HFF-Myc (cell line): ENCODE measurements around the gene SHISAL1.

Experiments
- DNase-seq: peaks from one replicate; pipeline ENCODE4 v3.0.0-alpha.2; 2011; ENCODE audit warnings: low read depth; ENCODE audit errors: extremely low read depth
- H3K4me3 ChIP-seq: replicated peaks from 2 replicates; pipeline ENCODE4 v1.5.1; 2011; ENCODE audit warnings: low read depth, mild to moderate bottlenecking, control low read depth, low read length
- TF ChIP-seq, protein P1 (sequence below): IDR thresholded peaks from 2 replicates; pipeline ENCODE4 v1.5.1; 2012; ENCODE audit warnings: mild to moderate bottlenecking, low read depth, low read length, control low read depth; ENCODE audit errors: missing control alignments

Gene SHISAL1

DNA sequence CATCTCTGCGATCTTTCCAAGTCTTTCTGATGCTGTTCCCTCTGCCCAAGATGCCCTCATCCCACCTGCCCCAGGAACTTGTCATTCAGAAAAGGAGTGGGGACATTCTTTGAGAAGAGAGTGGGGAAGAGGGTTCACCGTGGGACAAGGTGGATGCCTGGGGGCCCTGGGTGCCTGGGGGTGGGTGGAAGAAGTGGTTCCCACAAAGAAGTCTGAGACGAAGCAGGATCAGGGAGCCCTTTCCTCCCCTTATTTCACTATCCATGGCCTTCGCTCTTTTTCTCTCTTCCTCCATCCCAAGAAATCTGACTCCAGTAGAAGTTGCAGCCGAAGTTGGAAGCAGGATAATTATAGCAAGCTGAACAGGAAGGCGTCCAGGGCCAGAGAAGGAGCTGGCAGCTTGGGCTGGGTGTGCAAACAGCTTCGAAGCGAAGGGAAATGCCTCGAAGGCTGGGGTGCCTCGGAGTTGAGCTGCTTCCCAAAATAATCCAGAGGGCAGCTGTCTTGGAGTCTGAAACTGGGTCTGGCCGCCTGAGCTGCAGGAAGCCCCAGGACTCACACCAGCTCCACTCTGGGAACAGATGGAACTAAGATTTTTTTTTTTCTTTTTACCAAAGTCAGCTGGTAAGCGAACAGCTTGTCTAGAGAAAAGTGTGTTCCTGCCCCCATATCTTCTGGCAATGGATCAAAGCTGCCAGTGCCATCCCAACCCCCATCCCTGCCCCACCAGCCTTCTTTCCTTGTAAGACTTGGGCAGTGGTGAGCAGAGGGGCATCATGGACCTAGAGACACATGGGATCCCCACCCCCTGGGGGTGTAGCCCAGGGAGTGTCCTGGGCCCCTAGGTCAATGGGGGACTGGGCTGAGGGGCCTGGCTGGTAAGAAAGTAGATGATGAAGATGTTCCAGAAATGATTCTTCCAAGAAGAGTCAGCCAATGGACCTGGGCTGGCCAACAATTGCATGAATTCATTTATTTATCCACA lies 100.5 kb downstream of the SHISAL1 start:
- DNase-seq = no peak
- TF ChIP-seq, protein P1, sequence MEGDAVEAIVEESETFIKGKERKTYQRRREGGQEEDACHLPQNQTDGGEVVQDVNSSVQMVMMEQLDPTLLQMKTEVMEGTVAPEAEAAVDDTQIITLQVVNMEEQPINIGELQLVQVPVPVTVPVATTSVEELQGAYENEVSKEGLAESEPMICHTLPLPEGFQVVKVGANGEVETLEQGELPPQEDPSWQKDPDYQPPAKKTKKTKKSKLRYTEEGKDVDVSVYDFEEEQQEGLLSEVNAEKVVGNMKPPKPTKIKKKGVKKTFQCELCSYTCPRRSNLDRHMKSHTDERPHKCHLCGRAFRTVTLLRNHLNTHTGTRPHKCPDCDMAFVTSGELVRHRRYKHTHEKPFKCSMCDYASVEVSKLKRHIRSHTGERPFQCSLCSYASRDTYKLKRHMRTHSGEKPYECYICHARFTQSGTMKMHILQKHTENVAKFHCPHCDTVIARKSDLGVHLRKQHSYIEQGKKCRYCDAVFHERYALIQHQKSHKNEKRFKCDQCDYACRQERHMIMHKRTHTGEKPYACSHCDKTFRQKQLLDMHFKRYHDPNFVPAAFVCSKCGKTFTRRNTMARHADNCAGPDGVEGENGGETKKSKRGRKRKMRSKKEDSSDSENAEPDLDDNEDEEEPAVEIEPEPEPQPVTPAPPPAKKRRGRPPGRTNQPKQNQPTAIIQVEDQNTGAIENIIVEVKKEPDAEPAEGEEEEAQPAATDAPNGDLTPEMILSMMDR = no peak

DNA sequence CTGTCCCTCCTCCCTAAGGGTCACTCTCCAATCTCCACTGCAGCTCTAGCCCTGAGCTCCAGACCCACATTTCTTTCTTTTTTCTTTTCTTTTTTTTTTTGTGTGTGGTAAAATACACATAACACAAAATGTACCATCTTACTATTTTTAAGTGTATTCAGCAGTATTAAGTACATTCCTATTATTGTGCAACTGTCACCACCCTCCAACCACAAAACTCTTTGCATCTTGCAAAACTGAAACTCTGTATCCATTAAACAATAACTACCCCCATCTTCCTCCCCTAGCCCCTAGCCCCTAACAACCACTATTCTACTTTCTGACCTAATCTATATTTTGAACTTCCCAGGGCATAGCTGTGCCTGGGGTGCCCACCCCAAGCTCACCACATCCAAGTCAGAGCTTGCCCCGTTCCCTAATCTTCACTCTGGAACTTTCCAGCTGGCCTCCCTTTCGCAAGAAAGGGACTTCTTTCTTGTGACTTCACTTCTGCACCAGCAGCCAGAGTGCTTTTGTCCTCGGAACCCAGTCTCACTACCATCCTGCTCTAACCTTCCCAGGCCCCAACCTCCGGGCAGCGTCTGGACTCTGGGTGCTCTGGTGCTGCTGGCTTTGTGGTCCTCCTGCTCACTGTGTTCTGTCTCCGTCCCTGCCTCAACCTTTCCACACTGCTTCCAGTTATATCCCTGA lies 101.3 kb downstream of the SHISAL1 start:
- no peak overlapping the region for H3K4me3 ChIP-seq
- DNase-seq = no peak
- TF ChIP-seq, protein P1 = no peak

More for the DNA sequence above, 100.5 kb downstream of the SHISAL1 start:
- H3K4me3 ChIP-seq = no peak overlapping the region

DNA sequence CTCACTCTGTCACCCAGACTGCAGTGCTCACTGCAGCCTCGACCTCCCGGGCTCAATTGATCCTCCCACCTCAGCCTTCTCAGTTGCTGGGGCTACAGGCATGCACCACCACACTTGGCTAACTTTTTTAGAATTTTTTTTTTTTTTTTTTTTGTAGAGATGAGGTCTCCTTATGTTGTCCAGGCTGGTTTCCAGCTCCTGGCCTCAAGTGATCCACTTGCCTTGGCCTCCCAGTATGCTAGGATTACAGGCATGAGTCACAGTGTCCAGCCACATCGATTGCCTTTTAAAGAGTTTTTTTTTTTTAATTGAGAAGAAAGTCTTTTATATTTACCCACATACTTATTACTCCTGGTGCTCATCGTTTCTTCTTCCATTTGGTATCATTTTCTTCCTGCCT lies 102.0 kb downstream of the SHISAL1 start:
- TF ChIP-seq, protein P1 = no peak
- no peak for DNase-seq
- H3K4me3 ChIP-seq = no peak overlapping the region

DNA sequence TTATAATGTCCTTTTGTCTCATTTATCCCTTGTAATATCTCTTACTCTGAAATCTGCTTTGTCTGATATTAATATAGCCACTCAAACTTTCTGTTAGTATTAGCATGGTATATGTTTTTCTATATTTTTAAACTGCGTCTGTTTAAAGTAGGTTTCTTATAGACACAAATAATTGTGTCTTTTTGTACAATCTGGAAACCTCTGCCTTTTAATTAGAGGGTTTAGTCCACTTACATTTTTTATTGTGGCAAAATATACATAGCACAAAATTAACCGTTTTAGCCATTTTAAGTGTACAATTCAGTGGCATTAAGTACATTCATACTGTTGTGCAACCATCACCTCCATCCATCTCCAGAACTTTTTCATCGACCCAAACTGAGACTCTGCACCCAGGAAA lies 103.4 kb downstream of the SHISAL1 start:
- TF ChIP-seq, protein P1 = no peak

DNA sequence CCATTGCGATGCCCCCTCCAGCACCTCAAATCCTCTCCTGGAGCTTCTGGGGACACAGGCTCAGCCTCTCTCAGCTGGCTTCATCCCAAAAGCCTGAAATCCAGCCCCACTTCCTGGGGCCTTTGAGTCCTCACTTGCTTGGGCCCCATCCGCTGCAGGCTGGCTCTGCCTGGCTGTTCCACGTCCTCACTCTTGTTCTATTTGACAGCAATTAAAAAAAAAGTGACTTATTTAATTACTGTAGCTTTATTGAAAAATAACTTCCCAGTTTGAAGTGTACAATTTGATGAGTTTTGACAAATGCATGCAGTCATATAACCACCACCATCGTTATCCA lies 104.8 kb downstream of the SHISAL1 start:
- TF ChIP-seq, protein P1 = no peak
- no peak overlapping the region for H3K4me3 ChIP-seq
- DNase-seq = no peak

More for the DNA sequence above, 103.4 kb downstream of the SHISAL1 start:
- H3K4me3 ChIP-seq = no peak overlapping the region
- no peak for DNase-seq

DNA sequence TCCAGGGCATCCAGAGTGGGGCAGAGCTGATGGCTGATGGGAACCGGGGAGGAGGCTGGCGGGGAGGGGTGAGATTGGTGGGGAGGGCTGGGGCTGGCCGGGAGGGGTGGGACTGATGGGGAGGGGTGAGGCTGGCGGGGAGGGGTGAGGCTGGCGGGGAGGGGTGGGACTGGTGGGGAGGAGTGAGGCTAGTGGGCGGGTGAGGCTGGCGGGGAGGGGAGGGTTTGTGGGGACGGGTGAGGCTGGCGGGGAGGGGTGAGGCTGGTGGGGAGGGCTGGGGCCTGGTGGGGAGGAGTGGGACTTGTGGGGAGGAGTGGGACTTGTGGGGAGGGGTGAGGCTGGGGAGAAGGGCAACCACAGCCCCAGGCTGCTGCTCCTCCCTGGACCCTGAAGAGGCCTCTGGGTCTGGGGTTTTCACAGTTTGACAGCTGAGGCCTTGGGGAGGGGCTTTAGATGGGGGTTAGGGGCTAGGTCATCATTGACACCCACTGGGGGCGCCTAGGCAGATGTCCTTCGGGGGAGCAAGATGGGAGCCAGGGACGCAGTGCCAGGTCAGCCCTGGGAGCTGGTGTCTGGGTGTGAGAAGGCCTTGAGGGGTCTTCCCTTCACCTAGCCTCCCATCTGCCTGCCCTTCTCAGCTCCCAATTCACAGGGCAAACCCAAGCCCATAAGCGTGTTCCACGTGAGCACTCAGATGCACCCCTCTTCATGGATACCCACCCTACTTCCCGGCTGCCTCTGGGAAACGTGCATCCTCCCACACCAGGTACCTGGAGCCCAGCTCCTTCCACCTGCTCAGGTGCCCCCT lies 105.4 kb downstream of the SHISAL1 start:
- TF ChIP-seq, protein P1 = no peak
- DNase-seq = no peak
- no peak overlapping the region for H3K4me3 ChIP-seq
